HepG2 (cell line): ENCODE measurements around the gene SLC2A8. TPM values are rescaled to one million over a fixed set of nuclear protein-coding genes. Genes with fewer than 3 reads are reported as not detected.
A peak's percentile ranks its signal among the peaks of the same experiment; 100 is the strongest.

ENCODE experiments used
- ATF1 ChIP-seq: IDR thresholded peaks from 2 replicates; pipeline ENCODE4 v1.6.1; 2016; ENCODE audit warnings: mild to moderate bottlenecking, control low read depth
- BATF2 ChIP-seq: sonication (generic); formaldehyde crosslinking; IDR thresholded peaks from 2 replicates; pipeline ENCODE4 v1.8.0; 2022; ENCODE audit warnings: mild to moderate bottlenecking, missing genetic modification reagents, moderate library complexity
- DR1 ChIP-seq: sonication (generic); formaldehyde crosslinking; IDR thresholded peaks from 2 replicates; pipeline ENCODE4 v1.8.0; 2021; ENCODE audit warnings: mild to moderate bottlenecking, missing genetic modification reagents, inconsistent platforms
- FOSL1 ChIP-seq: sonication (generic); formaldehyde crosslinking; IDR thresholded peaks from 2 replicates; pipeline ENCODE4 v1.9.0; 2021; ENCODE audit warnings: missing genetic modification reagents, borderline replicate concordance
- GZF1 ChIP-seq: sonication (generic); formaldehyde crosslinking; IDR thresholded peaks from 2 replicates; pipeline ENCODE4 v1.5.1; 2020; ENCODE audit warnings: mild to moderate bottlenecking, missing genetic modification reagents
- HNF1A ChIP-seq, 2 experiments: sonication (generic) in 1 of 2; formaldehyde crosslinking in 1 of 2; IDR thresholded peaks; 2 replicates each; pipeline versions ENCODE4 v1.4.0 to v1.6.1; 2016 to 2020; ENCODE audit warnings: borderline replicate concordance in 1 of 2, low read depth in 1 of 2, mild to moderate bottlenecking in 1 of 2, missing genetic modification reagents in 1 of 2
- HNRNPK ChIP-seq: fragments of 200-400 bp; formaldehyde crosslinking; IDR thresholded peaks from 2 replicates; pipeline ENCODE4 v1.6.1; 2018; ENCODE audit warnings: low read length, low read depth, moderate library complexity, mild to moderate bottlenecking; ENCODE audit not compliant: poor library complexity, severe bottlenecking
- MAFG ChIP-seq: sonication (generic); formaldehyde crosslinking; IDR thresholded peaks from 2 replicates; pipeline ENCODE4 v1.5.1; 2020; ENCODE audit warnings: mild to moderate bottlenecking, missing genetic modification reagents
- RNF2 ChIP-seq: fragments of 450-650 bp; conservative IDR thresholded peaks from 2 replicates; pipeline ENCODE4 v1.6.1; 2016; ENCODE audit warnings: low read depth
- SMAD9 ChIP-seq: sonication (generic); formaldehyde crosslinking; IDR thresholded peaks from 2 replicates; pipeline ENCODE4 v1.5.1; 2020; ENCODE audit warnings: mild to moderate bottlenecking, missing genetic modification reagents
- SRSF9 ChIP-seq: fragments of 200-400 bp; formaldehyde crosslinking; IDR thresholded peaks from 2 replicates; pipeline ENCODE4 v1.6.1; 2018; ENCODE audit warnings: borderline replicate concordance, mild to moderate bottlenecking, low read depth, low read length; ENCODE audit not compliant: insufficient read depth, poor library complexity, severe bottlenecking
- THYN1 ChIP-seq: sonication (generic); formaldehyde crosslinking; IDR thresholded peaks from 2 replicates; pipeline ENCODE4 v1.8.1; 2023; ENCODE audit warnings: low read depth, mild to moderate bottlenecking, moderate library complexity, missing genetic modification reagents, borderline replicate concordance
- TOPORS ChIP-seq: sonication (generic); formaldehyde crosslinking; IDR thresholded peaks from 2 replicates; pipeline ENCODE4 v1.8.0; 2023; ENCODE audit warnings: mild to moderate bottlenecking, missing genetic modification reagents
- ZFP36L2 ChIP-seq: sonication (generic); formaldehyde crosslinking; IDR thresholded peaks from 2 replicates; pipeline ENCODE4 v1.4.0; 2020; ENCODE audit warnings: missing genetic modification reagents
- ZNF280B ChIP-seq: sonication (generic); formaldehyde crosslinking; IDR thresholded peaks from 2 replicates; pipeline ENCODE4 v1.5.0; 2020; ENCODE audit warnings: missing genetic modification reagents, mild to moderate bottlenecking, borderline replicate concordance
- ZNF414 ChIP-seq: sonication (generic); formaldehyde crosslinking; IDR thresholded peaks from 2 replicates; pipeline ENCODE4 v1.5.0; 2020; ENCODE audit warnings: missing genetic modification reagents
- ZNF512 ChIP-seq: sonication (generic); formaldehyde crosslinking; IDR thresholded peaks from 2 replicates; pipeline ENCODE4 v1.4.0; 2020; ENCODE audit warnings: mild to moderate bottlenecking, missing genetic modification reagents
- ZNF772 ChIP-seq: sonication (generic); formaldehyde crosslinking; IDR thresholded peaks from 2 replicates; pipeline ENCODE4 v1.5.0; 2020; ENCODE audit warnings: mild to moderate bottlenecking, missing genetic modification reagents
- polyA plus RNA-seq, 8 experiments: library from polyadenylated mRNA; depleted of rRNA in 3 of 8; stranded (reverse) in 7 of 8; unstranded in 1 of 8; fragments of >200 nt; fragmentation: Illumina TruSeq in 4 of 8; extraction: Trizol in 4 of 8; gene quantifications; 2 replicates each; pipeline versions ENCODE4 v1.2.1 to v1.2.3, GENCODE V29; 2011 to 2016; ENCODE audit warnings: low read depth in 4 of 8, missing spikeins in 1 of 8, mixed read lengths in 1 of 8; ENCODE audit not compliant: insufficient read depth in 1 of 8
- total RNA-seq, 5 experiments: library from RNA; depleted of rRNA; stranded (reverse); fragments of >200 nt; fragmentation: Illumina TruSeq; extraction: Trizol; gene quantifications; 2 replicates each; pipeline ENCODE4 v1.2.3, GENCODE V29; 2016; ENCODE audit warnings: low read depth in 1 of 5

SLC2A8 gene
- total and polyA plus RNA-seq, 2 of the 13 experiments (the other 11 are each of a cell fraction or from before 2014, with no cell fraction given): 22.6 to 48.6 TPM

GRCh38 chr9:127450830-127451607 is 54.0 kb downstream of the SLC2A8 start, which contains the start of the genes LRSAM1 and RPL12 (continued):
- TF ChIP-seq GZF1 (peak; percentile 68; the same call in 1 of the 2 replicates), MAFG (no peak), ZNF414 (CRISPR knock-in tag) (peak; percentile 85), THYN1 (no peak), SRSF9 (no peak), ZFP36L2 (no peak), SMAD9 (no peak), FOSL1 (peak; percentile 19; the same call in 1 of the 2 replicates), BATF2 (CRISPR knock-in tag) (0 out of 2 replicates have a peak, but pooled peaks have one; percentile 31), HNF1A (IDR thresholded peaks at IDR 0.05; ENCODE audit: low read depth) (peak; percentile 50), HNF1A (CRISPR knock-in tag; IDR thresholded peaks at IDR 0.05; ENCODE audit: borderline replicate concordance) (peak; percentile 82; the same call in 1 of the 2 replicates), ZNF512 (no peak), ATF1 (CRISPR knock-in tag) (peak; percentile 94), ZNF280B (CRISPR knock-in tag) (peak; percentile 21; the same call in 1 of the 2 replicates), DR1 (CRISPR knock-in tag) (peak; percentile 98), RNF2 (peak; percentile 67), HNRNPK (peak; percentile 10), ZNF772 (CRISPR knock-in tag) (peak; percentile 93), TOPORS (CRISPR knock-in tag) (peak; percentile 82; the same call in 1 of the 2 replicates)
